Stimulated activated memory B cell treated with anti-CD40 and anti-IgM and Interleukin-4, amounts not matched to agents 10 μg/mL and 1 μg/mL and 100 μg/mL, for 72 hours (primary cell): ENCODE measurements around the gene CRP.

Experiments
- ATAC-seq: fragments of 150-1000 bp; cut with Tn5 transposase; 2 replicates; pipeline ENCODE4 v1.10.0; 2021
- H3K27ac Mint-ChIP-seq: one replicate; pipeline ENCODE4 v1.8.0; 2022; ENCODE audit warnings: mild to moderate bottlenecking, mixed read lengths
- H3K27me3 Mint-ChIP-seq: one replicate; pipeline ENCODE4 v1.8.0; 2022; ENCODE audit warnings: mixed read lengths
- H3K36me3 Mint-ChIP-seq: one replicate; pipeline ENCODE4 v1.8.0; 2022; ENCODE audit warnings: mixed read lengths
- H3K4me1 Mint-ChIP-seq: one replicate; pipeline ENCODE4 v1.8.0; 2022; ENCODE audit warnings: mixed read lengths
- H3K4me3 Mint-ChIP-seq: one replicate; pipeline ENCODE4 v1.8.0; 2022; ENCODE audit warnings: mild to moderate bottlenecking, moderate library complexity, mixed read lengths
- H3K9me3 Mint-ChIP-seq: one replicate; pipeline ENCODE4 v1.8.0; 2022; ENCODE audit warnings: mixed read lengths

CRP gene

DNA sequence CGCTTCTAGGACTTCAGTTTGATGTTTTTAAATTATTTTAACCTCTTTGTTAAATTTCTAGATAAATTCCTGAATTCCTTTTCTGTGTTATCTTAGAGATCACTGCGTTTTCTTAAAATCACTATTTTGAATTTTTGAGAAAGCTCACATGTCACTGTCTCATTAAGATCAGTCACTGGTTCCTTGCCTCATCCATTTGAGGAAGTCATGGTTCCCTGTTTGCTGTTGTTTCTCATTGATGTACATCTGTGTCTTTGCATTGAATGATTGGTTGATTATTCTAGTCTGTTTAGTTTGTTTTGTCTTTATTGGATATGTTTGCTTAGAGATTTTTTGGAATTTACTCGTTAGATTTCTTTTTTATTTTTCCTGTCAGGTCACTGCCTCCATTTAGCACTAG lies 50.1 kb downstream of the CRP start:
- peaks cover 5% of the 10 kb centered on the region for H3K4me1 Mint-ChIP-seq
- H3K36me3 Mint-ChIP-seq, result no peaks in the 10 kb centered on the region
- no peak overlapping the region for H3K4me3 Mint-ChIP-seq
- peaks cover 20% of the 10 kb centered on the region for H3K27me3 Mint-ChIP-seq
- peaks cover 33% of the 10 kb centered on the region for H3K9me3 Mint-ChIP-seq
- ATAC-seq, result no peak
- H3K27ac Mint-ChIP-seq, result no peak overlapping the region

DNA sequence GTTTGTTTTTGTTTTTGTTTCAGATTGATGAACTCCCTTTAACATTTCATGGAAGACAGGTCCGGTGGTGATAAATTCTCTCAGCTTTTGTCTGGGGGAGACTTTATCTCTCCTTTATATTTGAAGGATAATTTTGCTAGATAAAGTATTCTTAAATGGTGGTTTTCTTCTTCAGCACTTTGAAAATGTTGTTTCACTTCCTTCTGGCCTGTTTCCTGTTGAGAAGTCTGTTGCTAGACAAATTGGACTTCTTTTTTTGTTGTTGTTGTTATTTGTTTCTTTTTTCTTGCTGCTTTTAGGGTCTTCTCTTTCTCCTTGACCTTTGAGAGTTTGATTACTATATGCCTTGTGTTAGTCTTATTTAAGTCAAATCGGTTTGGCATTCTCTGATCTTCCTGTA lies 50.8 kb downstream of the CRP start:
- no peak overlapping the region for H3K27ac Mint-ChIP-seq
- ATAC-seq, result no peak
- no peaks in the 10 kb centered on the region for H3K36me3 Mint-ChIP-seq
- H3K27me3 Mint-ChIP-seq, result peaks cover 20% of the 10 kb centered on the region
- no peak overlapping the region for H3K4me3 Mint-ChIP-seq
- H3K9me3 Mint-ChIP-seq, result peaks cover 33% of the 10 kb centered on the region
- peaks cover 5% of the 10 kb centered on the region for H3K4me1 Mint-ChIP-seq
